NCI-H526 (cell line): ENCODE data around the gene DLL3.
A peak's percentile ranks its signal among the peaks of the same experiment; 100 is the strongest.

Experiments used
- DNase-seq, 2 experiments: peaks; one replicate each; lab custom pipeline; 2025; lab: John Stamatoyannopoulos, UW

DLL3 gene

GRCh38 chr19:39517432-39517831 is 18.7 kb downstream of the DLL3 start:
- DNase-seq = no peak

GRCh38 chr19:39518458-39518857 is 19.7 kb downstream of the DLL3 start:
- DNase-seq = no peak

DNA sequence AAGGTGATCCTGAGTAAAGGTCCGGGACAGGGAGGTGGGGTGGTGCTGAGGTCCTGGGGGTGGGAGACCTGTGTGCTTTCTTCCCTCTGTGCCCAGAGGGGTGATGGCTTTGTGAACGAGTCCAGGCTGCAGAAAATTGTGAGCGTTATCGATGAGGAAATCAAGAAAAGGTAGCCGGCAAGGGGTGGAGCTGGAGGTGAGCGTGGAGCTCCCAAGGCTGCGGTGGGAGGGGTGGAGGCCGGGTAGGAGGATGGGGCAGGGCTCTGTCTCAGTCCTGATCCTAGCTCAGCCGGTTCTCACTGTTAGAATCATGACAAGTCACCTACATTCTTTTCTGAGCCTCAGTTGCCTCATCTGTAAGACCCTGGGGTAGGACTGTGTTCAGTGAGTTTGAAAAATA is 20.2 kb downstream of the DLL3 start:
- no peak for DNase-seq

DNA sequence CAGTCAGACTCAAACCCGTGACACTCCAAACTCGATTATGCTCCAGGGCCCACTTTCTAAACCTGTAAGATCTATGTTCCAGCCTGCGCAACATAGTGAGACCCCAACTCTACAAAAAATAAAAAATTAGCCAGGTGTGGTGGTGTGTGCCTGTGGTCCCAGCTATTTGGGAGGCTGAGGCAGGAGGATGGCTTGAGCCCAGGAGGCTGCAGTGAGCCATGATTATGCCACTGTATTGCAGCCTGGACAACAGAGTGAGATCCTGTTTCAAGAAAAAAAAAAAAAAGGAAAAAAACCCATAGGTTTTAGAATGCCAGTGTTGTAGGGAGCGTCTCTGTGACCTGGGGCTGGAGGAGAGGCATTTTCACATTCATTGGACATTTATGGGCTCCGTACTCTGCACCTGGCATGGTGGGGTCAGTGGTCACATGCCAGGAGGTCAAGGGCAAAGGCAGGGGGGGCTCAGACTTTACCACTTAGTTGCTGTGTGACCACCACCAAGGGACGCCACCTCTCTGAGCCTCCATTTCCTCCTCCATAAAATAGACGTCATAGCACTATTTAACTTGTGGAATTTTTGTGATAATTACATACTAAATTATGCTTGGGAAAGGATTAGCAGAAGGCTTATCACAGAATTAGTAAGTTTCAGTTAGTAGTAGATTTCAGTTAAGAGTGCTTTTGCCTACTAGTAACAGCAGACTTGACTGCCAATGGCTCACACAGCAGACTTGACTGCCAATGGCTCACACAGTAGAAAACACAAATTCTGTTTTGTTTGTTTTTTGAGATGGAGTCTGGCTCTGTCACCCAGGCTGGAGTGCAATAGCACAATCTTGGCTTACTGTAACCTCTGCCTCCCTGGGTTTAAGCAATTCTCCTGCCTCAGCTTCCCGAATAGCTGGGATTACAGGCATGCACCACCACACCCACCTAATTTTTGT is 22.1 kb downstream of the DLL3 start:
- DNase-seq = no peak

GRCh38 chr19:39524495-39524894 is 25.7 kb downstream of the DLL3 start:
- DNase-seq = no peak

DNA sequence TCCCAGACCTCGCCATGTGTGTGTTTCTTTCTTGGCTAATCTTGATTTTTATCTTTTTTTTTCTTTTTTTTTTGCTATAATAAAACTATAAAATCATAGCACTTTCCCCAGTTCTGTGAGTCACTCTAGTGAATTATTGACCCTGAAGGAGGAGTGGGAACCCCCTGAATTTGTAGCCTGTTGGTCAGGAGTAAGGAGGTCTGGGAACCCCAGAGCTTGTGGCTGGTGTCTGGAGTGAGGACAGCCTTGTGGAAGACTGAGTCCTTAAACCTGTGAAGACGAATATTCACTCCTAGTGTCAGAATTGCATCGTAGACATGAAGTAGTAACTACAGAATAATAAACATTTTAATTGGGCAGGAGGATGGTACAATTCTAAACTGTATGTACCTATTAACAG is 26.5 kb downstream of the DLL3 start:
- no peak for DNase-seq

GRCh38 chr19:39531834-39532232 is 33.1 kb downstream of the DLL3 start:
- no peak for DNase-seq

DNA sequence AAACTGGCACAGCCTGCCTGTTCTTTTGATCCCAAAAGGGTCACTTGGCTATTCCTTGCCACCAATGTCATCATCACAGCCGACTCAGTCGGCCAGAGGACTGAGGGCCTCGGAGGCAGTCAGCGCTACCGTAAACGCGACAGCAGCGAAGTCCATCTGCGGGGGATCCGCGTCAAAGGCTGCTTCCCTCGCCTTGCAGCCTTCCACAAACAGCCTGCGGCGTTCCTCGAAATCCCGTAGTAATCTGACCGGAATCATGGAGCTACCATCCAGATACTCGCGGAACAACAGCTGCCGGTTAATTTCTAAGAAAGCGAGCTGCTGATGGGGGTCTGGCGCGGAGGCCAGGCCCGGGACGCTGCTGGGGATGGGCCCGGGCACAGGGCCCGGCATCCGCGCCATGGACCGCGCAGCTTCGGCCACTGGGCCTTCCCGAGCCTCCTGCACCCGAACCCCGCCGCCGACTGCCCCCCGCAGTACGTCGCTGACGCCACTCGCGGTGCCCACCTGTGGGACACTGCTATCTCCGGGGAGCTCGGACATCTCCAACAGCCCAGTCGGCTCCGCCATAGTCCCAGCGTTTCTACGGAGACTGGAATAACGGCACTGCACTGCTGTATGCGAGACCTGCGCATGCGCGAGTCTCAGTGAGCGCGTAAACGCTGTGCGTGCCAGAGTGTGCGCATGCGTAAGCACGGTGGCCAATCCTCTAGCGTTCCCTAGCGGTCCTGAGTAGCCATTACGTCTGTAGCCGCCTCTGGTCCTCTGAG is 33.7 kb downstream of the DLL3 start, which contains the start of gene EID2B:
Gene EID2B (minus strand): TSS at position 620 of the 770 bp plus-strand sequence. CDS start 50 bp downstream, at position 570.
- DNase-seq = peak; percentile 86 to 99

DNA sequence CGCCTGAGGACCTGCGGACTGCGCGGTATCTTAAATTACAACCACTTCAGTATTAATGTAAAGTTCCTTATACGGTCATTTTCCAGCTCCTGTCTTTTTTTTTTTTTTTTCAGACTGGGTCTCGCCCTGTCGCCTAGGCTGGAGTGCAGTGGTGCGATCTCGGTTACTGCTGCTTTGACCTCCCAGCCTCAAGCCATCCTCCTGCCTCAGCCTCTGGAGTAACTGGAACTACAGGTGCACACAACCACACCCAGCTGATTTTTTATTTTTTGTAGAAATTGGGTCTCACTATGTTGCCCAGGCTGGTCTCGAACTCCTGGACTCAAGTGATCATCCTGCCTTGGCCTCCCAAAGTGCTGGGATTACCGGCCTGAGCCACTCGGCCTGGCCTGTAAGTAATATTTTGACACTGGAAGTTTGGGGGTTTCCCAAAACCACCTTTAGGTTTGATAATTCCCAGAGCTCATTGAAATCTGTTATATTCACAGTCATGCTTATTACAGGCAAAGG is 34.3 kb downstream of the DLL3 start:
- no peak for DNase-seq

DNA sequence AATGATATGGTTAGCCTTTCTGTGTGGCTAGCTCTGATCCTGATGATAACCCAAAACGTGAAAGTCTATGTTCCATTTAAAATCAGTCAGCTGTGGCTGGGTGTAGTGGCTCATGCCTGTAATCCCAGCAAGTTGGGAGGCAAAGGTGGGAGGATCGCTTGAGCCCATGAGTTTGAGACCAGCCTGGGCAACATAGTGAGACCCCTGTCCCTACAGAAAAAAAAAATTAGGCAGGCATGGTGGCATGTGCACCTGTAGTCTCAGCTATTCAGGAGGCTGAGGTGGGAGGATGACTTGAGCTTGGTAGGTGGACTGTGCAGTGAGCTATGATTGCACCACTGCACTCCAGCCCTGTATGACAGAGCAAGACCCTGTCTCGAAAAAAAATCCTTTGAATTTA is 35.0 kb downstream of the DLL3 start:
- no peak for DNase-seq

DNA sequence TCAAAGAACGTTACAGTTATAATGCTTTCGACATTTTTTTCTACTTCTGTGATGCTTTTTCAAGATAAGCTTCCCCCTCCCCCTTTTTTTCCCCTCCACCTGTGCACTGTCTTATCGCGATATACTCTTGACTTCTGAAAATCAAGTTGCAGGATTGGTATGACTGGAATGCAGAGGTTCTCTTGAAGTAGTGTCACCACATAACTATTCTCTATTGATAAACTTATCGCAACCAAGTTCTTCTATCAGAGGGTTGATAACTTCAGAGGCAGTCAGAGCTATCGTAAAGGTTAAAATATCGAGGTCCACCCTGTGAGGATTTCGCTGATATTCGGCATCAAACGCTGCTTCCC is 40.4 kb downstream of the DLL3 start:
- no peak for DNase-seq

DNA sequence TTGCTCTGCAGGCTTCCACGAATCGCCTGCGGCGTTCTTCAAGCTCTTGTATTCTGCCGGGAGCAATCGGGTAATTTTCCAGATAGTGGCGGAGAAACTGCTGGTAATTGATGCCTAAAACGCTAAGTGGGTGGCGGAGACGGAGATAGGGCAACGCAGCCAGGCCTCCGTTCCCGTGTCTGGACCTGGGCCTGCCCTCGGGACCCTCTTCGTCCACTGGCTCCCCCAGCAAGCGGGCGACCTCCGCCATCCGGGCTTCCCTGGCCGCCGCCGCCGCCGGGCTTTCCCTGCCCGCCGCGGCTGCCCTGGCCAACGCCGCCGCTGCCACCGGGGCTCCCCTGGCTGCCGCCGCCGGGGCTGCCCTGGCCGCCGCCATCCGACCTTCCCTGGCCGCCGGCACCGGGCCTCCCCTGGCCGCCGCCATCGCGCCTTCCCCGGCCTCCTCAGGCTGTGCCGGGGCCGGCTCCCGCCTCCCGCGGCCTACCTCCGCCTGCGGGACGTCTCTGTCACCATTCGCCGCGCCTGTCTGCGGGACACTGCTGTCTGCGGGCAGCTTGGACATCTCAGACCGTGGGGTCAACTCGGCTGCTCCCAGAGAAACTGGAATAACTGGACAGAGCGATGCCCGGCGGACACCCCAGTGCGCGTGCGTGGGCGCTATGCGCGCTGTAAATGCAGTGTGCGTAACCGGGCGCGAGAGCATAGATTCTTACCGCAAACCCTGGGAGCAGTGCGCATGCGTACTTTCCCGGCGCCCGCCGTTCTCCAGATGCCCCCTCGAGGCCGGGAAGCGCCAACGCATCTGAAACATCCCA is 41.0 kb downstream of the DLL3 start, which contains the start of gene EID2:
Gene EID2 (minus strand): TSS at position 644 of the 815 bp plus-strand sequence. CDS start 82 bp downstream, at position 562.
- peak; percentile 84 to 96 for DNase-seq

GRCh38 chr19:39540333-39540673 is 41.6 kb downstream of the DLL3 start:
- DNase-seq = no peak

DNA sequence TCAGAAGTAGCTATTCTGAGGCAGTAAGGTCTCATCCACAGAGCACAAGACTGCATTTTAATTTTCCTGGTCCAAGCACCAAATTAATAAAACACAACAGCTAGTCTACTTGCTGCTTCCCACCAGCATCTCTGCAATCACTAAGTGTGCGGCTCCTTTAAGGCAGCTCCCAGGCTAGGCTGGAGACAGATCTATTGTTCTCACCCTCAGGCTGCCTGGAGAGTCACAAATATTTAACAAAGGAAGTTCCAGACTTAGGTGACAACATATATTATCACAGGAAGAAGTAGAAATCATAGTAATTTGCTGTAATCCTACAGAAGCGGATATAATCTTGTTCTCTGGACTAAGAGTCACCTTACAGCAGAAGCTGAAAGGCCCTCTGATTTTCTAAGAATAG is 43.5 kb downstream of the DLL3 start:
- no peak for DNase-seq

DNA sequence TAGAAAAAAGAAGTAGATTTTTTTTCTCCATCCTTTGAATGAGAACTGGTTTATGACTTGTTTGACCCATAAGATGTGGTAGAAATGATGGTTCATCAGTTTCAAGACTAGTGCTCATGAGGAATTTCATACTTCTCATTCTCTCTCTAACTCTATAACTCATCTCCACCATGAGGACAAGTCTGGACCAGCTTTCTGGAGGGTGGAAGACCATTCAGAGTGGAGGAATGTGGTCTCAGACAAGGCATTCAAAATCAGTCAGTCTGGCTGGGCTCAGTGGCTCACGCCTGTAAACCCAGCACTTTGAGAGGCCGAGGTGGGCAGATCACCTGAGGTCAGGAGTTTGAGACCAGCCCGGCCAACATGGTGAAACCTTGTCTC is 44.7 kb downstream of the DLL3 start:
- DNase-seq = no peak

GRCh38 chr19:39544226-39544903 is 45.6 kb downstream of the DLL3 start:
- DNase-seq = no peak

GRCh38 chr19:39544911-39545310 is 46.2 kb downstream of the DLL3 start:
- no peak for DNase-seq

DNA sequence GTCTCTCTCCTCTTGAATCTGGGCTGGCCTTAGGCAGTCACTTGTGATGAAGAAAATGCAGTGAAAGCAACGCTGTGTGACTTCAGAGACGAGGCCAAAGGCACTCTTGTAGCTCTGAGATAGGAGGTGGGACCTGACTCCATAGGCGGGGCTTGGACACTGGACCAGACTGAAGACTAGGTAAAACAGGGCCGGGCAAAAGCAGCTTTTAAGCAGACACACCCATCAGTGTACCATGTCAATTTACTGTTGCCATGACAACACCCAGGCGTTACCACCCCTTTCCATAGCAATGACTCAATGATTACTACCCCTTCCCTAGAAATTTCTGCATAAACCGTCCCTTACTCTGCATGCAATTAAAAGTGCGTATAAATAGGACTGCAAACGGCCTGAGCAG is 47.9 kb downstream of the DLL3 start:
- no peak for DNase-seq

- DNase-seq = no peak
Measured at GRCh38 chr19:39550197-39550596, 51.5 kb downstream of the DLL3 start.

- peak; percentile 37 to 73 for DNase-seq
Measured at GRCh38 chr19:39553082-39553652, 54.4 kb downstream of the DLL3 start.

GRCh38 chr19:39554701-39555311 is 56.1 kb downstream of the DLL3 start:
- no peak for DNase-seq
